GM12865 (cell line): Measurements from ENCODE around the gene GPR33.
A peak's percentile ranks its signal among the peaks of the same experiment; 100 is the strongest.

Experiments
- DNase-seq: peaks from one replicate; pipeline ENCODE4 v3.0.0; 2010; ENCODE audit warnings: low read depth
- H3K4me3 ChIP-seq: 2 replicates; pipeline ENCODE4 v1.5.1; 2011; ENCODE audit warnings: mild to moderate bottlenecking, low read depth, low read length, control low read depth
- TF ChIP-seq, protein P1 (sequence below): IDR thresholded peaks from 2 replicates; pipeline ENCODE4 v1.5.1; 2011; ENCODE audit warnings: low read length, control low read depth, low read depth, inconsistent platforms; ENCODE audit not compliant: insufficient read depth; ENCODE audit errors: missing control alignments

Gene GPR33

DNA sequence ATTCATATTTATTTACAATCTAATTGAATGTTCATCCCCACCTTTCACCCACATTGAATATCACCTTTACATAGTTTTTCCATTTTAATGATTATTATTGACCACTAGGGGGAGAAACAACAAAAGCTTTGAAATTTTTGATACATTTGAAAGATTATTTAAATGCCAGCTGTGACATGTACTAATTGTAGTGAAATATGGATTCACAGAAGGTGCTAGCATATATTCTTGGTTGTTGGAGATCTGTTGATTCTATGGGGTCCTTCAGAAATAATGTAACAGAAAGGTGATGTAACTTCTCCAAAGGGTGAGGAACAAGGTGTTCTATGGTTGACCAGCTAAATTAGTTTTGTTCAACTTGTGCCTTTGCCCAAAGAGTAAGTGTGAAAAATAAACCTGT, 22.4 kb upstream of the GPR33 start:
- DNase-seq, result peak; percentile 6
- TF ChIP-seq, protein P1, sequence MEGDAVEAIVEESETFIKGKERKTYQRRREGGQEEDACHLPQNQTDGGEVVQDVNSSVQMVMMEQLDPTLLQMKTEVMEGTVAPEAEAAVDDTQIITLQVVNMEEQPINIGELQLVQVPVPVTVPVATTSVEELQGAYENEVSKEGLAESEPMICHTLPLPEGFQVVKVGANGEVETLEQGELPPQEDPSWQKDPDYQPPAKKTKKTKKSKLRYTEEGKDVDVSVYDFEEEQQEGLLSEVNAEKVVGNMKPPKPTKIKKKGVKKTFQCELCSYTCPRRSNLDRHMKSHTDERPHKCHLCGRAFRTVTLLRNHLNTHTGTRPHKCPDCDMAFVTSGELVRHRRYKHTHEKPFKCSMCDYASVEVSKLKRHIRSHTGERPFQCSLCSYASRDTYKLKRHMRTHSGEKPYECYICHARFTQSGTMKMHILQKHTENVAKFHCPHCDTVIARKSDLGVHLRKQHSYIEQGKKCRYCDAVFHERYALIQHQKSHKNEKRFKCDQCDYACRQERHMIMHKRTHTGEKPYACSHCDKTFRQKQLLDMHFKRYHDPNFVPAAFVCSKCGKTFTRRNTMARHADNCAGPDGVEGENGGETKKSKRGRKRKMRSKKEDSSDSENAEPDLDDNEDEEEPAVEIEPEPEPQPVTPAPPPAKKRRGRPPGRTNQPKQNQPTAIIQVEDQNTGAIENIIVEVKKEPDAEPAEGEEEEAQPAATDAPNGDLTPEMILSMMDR, result peak; percentile 25
- no peak overlapping the region for H3K4me3 ChIP-seq

DNA sequence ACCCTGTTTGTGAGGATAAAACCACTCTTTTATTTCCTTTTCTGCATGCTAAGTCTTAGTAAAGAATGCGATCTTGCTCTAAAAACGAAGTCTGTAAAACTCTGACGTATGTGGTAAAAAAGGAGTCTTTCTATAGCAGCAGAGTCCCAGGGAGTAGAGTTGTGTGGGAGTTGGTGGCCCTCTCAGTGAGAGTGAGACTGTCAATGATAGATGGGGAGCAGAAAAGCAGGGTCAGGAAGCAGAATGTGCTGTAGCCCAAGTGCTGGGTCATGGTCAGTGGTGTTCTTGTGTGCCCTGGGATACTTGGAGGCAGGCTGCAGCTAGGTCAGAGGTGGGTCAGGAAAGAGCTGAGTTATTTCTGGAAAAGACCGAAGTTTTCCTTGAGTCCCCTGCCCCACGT, 20.3 kb upstream of the GPR33 start:
- TF ChIP-seq, protein P1, result no peak
- H3K4me3 ChIP-seq, result no peak overlapping the region

DNA sequence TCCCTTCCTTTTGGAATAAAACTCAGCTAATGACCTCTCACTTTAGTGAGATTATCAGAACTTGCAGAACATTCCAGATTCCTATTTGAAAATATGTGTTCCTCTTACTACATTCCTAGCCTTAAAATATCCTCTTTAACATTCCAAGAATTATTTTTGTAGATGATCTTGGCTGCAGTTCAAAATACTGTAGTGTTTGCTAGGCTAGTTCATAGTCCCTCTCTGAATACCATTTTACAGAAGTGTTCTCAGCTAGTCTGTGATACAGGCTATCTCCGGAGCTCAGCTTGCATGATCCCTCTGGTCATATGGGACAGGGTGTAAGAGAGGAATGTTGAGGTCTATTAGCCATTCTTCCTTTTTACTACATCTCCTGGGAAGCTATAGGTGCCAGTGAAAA, 17.6 kb upstream of the GPR33 start:
- TF ChIP-seq, protein P1, result no peak
- H3K4me3 ChIP-seq, result no peak overlapping the region
- DNase-seq, result no peak

More for the DNA sequence above, 20.3 kb upstream of the GPR33 start:
- DNase-seq, result no peak

DNA sequence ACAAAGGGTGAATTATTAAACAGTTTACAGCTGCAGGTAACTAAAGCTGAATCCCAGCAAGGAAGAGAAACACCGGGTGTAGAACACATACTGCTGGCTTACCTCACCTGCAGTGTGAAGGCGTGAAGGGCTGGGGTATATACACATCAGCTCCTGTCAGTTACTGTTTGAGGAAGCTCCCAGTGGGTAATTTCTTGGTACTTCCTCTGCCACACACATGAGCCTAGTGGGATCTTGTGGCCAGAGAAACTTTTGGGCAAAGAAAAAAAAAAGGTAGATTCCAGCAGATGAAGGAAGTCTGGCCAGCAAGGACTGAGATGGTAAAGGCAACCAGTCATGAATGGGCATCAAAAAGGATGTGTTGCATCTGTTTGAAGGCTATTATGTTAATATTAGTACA, 14.0 kb upstream of the GPR33 start:
- no peak overlapping the region for H3K4me3 ChIP-seq
- DNase-seq, result no peak
- TF ChIP-seq, protein P1, result no peak

DNA sequence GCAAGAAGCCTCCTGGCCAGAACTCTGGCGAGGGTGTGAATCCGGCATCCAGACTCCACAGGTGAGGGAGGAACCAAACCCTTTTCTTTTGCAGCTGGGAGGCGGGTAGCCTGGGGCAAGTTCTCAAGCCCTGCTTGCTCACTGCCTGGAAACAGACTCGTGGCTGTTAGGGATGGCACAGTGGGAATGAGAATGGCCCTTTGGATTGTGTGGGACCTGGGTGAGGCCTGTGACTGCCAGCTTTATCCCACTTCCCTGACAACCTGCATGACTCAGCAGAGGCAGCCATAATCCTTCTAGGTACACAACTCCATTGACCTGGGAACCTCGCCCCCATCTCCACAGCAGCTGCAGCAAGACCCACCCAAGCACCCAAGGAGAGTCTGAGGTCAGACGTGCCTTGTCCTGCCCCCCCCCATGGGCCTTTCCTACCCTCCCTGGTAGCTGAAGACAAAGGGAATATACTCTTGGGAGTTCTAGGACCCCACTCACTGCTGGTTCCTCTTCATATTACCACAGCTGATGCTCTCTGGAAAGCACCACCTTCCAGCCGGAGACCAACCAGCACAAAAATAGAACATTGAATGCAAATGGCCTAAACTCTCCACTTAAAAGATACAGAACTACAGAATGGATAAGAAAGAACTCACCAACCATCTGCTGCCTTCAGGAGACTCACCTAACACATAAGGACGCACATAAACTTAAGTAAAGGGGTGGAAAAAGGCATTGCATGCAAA, 5.1 kb upstream of the GPR33 start:
- no peak overlapping the region for H3K4me3 ChIP-seq
- TF ChIP-seq, protein P1, result no peak
- peak; percentile 13 for DNase-seq

DNA sequence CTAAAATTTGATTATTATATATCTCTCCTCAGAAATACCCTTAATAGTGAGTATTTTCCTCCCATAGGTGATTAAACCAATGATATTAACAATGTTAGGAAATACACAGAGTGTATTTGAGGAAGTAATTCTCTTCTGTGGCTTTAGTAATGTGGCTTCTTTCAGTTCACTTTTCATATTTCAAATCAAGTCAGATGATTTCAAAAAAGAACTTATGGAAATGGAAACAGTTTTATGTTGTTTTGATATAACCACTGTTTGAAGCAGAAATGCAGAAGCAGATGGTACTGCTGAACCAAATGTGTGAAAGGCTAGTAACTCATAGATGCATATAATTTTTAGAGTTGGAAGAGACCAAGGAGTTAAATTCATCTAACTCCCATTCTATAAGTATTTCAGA, 1.9 kb upstream of the GPR33 start:
- H3K4me3 ChIP-seq, result no peak overlapping the region
- peak; percentile 16 for DNase-seq
- TF ChIP-seq, protein P1, result no peak

DNA sequence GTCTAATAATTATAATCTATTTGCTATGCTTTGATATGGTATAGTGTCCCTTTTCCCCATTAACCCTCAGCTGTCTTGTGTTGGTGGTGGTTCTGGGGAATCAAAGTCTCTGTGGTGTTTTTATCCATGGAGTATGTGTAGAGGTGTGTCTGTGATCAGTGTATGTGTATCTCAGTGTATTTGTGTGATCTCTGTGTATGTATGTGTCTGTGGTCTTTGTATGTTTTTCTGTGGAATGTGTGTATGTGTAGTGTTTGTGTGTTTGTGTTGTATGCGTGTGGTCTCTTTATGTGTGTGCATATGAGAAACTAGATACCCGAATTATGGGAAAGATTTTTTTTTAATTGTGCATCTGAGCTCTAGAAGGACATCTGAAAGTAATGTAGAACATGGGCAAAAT, 1.1 kb downstream of the GPR33 start:
- no peak for DNase-seq
- H3K4me3 ChIP-seq, result no peak overlapping the region
- TF ChIP-seq, protein P1, result no peak
